Measurements from ENCODE around the gene SULT1E1. TPM values are rescaled to one million over a fixed set of nuclear protein-coding genes. Genes with fewer than 3 reads are reported as not detected.

The SULT1E1 gene
- total and polyA plus RNA-seq, 2 donors (not counting 1 experiment from before 2014, with no cell fraction given): not detected

- H3K9me3 Mint-ChIP-seq (ENCODE audit: insufficient read depth): no peaks in the 10 kb centered on the region
- no peak overlapping the region for H3K27ac ChIP-seq (ENCODE audit: low read length in 2 of 2)
- H3K36me3 ChIP-seq (replicated peaks in 1 of 2; ENCODE audit: control extremely low read depth in 1 of 2, control insufficient read depth in 1 of 2, extremely low read depth in 1 of 2, insufficient read depth in 2 of 2, low read length in 1 of 2): no peaks in the 10 kb centered on the region
- H3K27me3 ChIP-seq (replicated peaks in 1 of 4; ENCODE audit: control extremely low read depth in 1 of 4, control insufficient read depth in 3 of 4, insufficient read depth in 4 of 4, low read length in 3 of 4): no peaks in the 10 kb centered on the region
- CTCF ChIA-PET: no interaction called here
- DNase-seq (no peak), ATAC-seq (ENCODE audit: low read depth) (no peak)
- H4K20me1 ChIP-seq (ENCODE audit: control insufficient read depth, insufficient read depth, low read length, poor library complexity, severe bottlenecking): no peaks in the 10 kb centered on the region
- intact Hi-C loops (cut with micrococcal nuclease): no loop called here
- no peaks in the 10 kb centered on the region for H3K79me2 ChIP-seq (ENCODE audit: control insufficient read depth, insufficient read depth, low read length)
- H3K9ac ChIP-seq (ENCODE audit: low read length): no peak overlapping the region
- no peaks in the 10 kb centered on the region for H3K4me1 ChIP-seq (ENCODE audit: control insufficient read depth in 2 of 2, insufficient read depth in 2 of 2, low read length in 2 of 2)
- POLR2A ChIA-PET: no interaction called here
- no peak overlapping the region for H3K4me3 ChIP-seq (ENCODE audit: control extremely low read depth in 1 of 5, extremely low read depth in 1 of 5, insufficient read depth in 1 of 5, low read depth in 2 of 5, low read length in 4 of 5)
- H3K4me3 Mint-ChIP-seq: no peak overlapping the region
- no peaks in the 10 kb centered on the region for H3K27me3 Mint-ChIP-seq
- no CpG with 5 or more reads among the region's 1 CpG for WGBS (ENCODE audit: insufficient coverage)
- H3K9me3 ChIP-seq (ENCODE audit: control extremely low read depth in 1 of 3, control insufficient read depth in 2 of 3, insufficient read depth in 1 of 3, low read length in 2 of 3): no peaks in the 10 kb centered on the region
- no peak overlapping the region for H2AFZ ChIP-seq (ENCODE audit: insufficient read depth, low read depth, low read length, poor library complexity, severe bottlenecking)
- H3K4me1 Mint-ChIP-seq: peaks cover 4% of the 10 kb centered on the region
- no peak overlapping the region for H3K27ac Mint-ChIP-seq
- no peak overlapping the region for H3K4me2 ChIP-seq (replicated peaks; ENCODE audit: low read depth, low read length, poor library complexity, severe bottlenecking)
- TF ChIP-seq EZH2 (IDR thresholded peaks at IDR 0.05; ENCODE audit: borderline replicate concordance, insufficient read depth, low read depth, low read length, poor library complexity, severe bottlenecking): no peak
- no peak for TF ChIP-seq CTCF (IDR thresholded peaks at IDR 0.05)
Observed at GRCh38 chr4:69907151-69907550, 47.2 kb upstream of the SULT1E1 start.

DNA sequence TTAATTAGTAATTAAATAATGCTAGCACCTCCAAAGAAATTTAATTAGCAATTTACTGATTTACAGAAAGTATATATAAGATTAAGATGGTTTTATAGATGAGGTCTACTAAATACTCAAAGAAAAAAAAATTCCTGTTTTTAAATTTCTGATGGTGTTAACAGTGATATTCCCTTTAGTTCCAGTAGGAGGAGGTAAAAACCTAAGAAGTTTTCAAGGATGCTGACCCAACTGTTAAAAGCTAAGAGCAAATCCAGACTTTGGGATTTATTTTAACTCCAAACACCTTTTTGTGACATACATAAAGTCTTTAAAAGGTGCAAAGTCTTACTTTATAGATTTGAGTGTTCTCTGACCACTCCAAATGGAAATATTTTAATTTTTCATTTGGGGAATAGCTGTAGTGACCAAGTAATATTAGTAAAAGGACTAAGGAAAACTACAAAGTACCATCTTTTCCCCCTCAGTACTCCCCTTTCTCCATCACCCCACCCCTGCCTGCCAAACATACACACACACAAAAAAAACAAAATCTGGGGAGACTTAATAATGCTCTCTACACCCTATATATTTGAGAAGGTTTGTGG, 36.7 kb upstream of the SULT1E1 start:
- Mint-ChIP-seq H3K27ac (no peak overlapping the region), H3K27me3 (peaks cover 3% of the 10 kb centered on the region), H3K4me3 (no peak overlapping the region), H3K9me3 (ENCODE audit: insufficient read depth) (no peaks in the 10 kb centered on the region), H3K4me1 (no peaks in the 10 kb centered on the region)
- no peak overlapping the region for H3K9ac ChIP-seq (ENCODE audit: low read length)
- H3K36me3 ChIP-seq (replicated peaks in 1 of 2; ENCODE audit: control extremely low read depth in 1 of 2, control insufficient read depth in 1 of 2, extremely low read depth in 1 of 2, insufficient read depth in 2 of 2, low read length in 1 of 2): no peaks in the 10 kb centered on the region
- DNase-seq: no peak
- H3K9me3 ChIP-seq (ENCODE audit: control extremely low read depth in 1 of 3, control insufficient read depth in 2 of 3, insufficient read depth in 1 of 3, low read length in 2 of 3): no peaks in the 10 kb centered on the region
- no peak overlapping the region for H3K4me3 ChIP-seq (ENCODE audit: control extremely low read depth in 1 of 5, extremely low read depth in 1 of 5, insufficient read depth in 1 of 5, low read depth in 2 of 5, low read length in 4 of 5)
- ChIA-PET CTCF (no interaction called here), POLR2A (no interaction called here)
- no peaks in the 10 kb centered on the region for H3K27me3 ChIP-seq (replicated peaks in 1 of 4; ENCODE audit: control extremely low read depth in 1 of 4, control insufficient read depth in 3 of 4, insufficient read depth in 4 of 4, low read length in 3 of 4)
- H3K4me2 ChIP-seq (replicated peaks; ENCODE audit: low read depth, low read length, poor library complexity, severe bottlenecking): no peak overlapping the region
- H2AFZ ChIP-seq (ENCODE audit: insufficient read depth, low read depth, low read length, poor library complexity, severe bottlenecking): no peak overlapping the region
- H4K20me1 ChIP-seq (ENCODE audit: control insufficient read depth, insufficient read depth, low read length, poor library complexity, severe bottlenecking): no peaks in the 10 kb centered on the region
- no peak for ATAC-seq (ENCODE audit: low read depth)
- intact Hi-C loops (cut with micrococcal nuclease): no loop called here
- no peaks in the 10 kb centered on the region for H3K4me1 ChIP-seq (ENCODE audit: control insufficient read depth in 2 of 2, insufficient read depth in 2 of 2, low read length in 2 of 2)
- H3K27ac ChIP-seq (ENCODE audit: low read length in 2 of 2): no peak overlapping the region
- H3K79me2 ChIP-seq (ENCODE audit: control insufficient read depth, insufficient read depth, low read length): no peaks in the 10 kb centered on the region
- no peak for TF ChIP-seq CTCF (IDR thresholded peaks at IDR 0.05)
- no peak for TF ChIP-seq EZH2 (IDR thresholded peaks at IDR 0.05; ENCODE audit: borderline replicate concordance, insufficient read depth, low read depth, low read length, poor library complexity, severe bottlenecking)

Measured in B cell (primary cell).